IPS DF 19.7 (cell line): ENCODE results near the gene TDRD3.
A peak's percentile ranks its signal among the peaks of the same experiment; 100 is the strongest.
"Not testable (repeated sequence)": the region's sequence is repeated elsewhere in the genome, so short reads cannot be mapped to it uniquely, and the experiment has no call there.

Source experiments
- DNase-seq: peaks from one replicate; pipeline ENCODE4 v3.0.0-alpha.2; 2013; ENCODE audit warnings: low read depth, low spot score

TDRD3 gene

GRCh38 chr13:60396783-60397703, at the start of gene TDRD3:
Gene TDRD3, plus strand, starts transcription at chr13:60397220. Its CDS starts 145 bp downstream, at chr13:60397365.
- peak; percentile 76 for DNase-seq

DNA sequence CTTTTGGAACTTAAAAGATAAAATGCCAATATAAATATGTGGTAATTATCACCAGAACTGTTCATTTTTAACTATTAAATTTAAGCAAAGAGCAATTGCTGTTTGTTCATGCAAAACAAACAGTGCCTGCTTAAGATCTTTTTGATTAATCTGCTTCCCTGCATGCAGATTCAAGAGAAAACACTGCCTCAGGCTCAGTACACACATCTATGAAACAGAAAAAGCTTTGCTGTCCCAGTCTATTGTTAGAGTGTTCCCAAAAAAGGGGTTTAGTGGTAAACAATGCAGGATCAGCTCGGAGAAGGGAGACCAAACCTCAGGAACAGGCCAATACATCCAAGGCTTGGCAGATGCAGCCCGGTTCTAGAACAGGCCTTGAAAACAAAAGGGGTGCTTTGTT, 49.3 kb upstream of the TDRD3 start:
- no peak for DNase-seq

DNA sequence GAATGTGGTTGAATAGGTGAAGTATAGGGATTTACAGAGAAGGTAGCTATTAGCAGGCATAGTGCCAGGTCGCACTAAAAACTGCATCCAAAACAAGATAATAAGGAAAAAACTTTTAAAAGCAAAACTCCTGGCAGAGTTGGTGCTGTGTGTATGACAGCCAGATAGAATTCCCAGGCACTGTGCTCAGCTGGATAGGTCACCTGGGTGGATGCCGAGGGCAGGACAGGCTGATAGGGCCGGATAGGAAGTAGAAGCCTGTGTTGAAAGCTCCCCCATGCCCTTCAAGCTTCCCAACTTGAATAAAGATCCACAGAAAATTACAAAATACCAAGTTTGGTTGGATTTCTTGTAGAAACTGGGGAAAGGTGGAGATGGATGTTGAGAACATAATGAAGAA, 48.9 kb upstream of the TDRD3 start:
- no peak for DNase-seq

DNA sequence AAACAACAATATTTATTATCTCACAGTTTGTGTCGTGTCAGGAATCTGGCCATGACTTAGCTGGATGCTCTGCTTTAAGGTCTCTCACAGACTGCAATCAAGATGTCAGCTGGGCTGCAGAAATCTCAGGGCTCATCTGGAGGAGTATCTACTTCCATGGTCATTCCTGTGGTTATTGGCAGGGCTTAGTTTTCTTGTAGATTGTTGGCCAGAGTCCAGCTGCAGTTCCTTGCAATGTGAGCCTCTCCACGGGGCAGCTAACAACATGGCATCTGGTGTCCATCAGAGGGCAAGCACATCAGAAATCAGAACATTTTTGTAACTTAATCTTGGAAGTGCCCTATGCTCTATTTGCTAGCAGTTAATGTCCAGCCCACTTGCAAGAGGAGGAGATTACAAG, 45.7 kb upstream of the TDRD3 start:
- no peak for DNase-seq

GRCh38 chr13:60351855-60352615, 45.0 kb upstream of the TDRD3 start:
- no peak for DNase-seq

GRCh38 chr13:60352644-60353043, 44.4 kb upstream of the TDRD3 start:
- DNase-seq = no peak

DNA sequence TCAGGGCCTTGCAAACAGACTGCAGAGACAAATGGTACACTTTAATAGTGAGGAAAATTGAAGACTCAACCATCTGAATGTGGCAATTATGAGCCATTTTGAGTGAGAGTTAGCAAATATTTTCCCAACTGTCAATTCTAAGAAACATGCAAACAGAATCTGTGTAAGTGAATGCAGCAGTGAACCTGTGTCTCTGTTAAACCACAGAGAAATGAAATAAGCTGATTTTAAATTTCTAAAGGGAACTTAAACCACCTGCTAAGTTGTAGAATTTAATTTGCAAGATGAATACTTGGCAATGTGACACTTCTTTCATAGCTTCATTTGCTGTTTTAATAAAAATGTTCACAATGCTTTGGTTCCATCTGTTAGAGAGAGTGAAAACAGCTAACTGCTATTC, 42.0 kb upstream of the TDRD3 start:
- no peak for DNase-seq

GRCh38 chr13:60356970-60357369, 40.0 kb upstream of the TDRD3 start:
- no peak for DNase-seq

DNA sequence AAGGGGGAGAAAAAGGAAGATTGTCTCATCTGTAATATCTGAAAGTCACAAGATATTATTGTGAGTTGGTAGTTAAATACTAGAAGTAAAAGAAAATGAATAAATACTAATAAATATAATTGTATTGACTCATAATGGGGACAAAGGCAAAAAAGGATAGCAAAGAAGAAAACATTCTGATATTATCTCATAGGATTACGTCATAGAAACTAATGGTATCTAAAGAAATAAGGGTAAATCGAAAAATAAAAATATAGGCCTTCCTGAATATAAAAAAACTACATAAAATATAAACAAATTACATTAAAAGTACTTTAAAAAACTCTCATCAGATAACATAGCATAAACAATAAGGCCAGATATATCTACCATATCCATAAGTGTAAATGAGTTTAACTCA, 38.6 kb upstream of the TDRD3 start:
- no peak for DNase-seq

GRCh38 chr13:60363288-60363687, 33.7 kb upstream of the TDRD3 start:
- no peak for DNase-seq

GRCh38 chr13:60369242-60369641, 27.8 kb upstream of the TDRD3 start:
- no peak for DNase-seq

- no peak for DNase-seq
Observed at GRCh38 chr13:60370343-60370742, 26.7 kb upstream of the TDRD3 start.

DNA sequence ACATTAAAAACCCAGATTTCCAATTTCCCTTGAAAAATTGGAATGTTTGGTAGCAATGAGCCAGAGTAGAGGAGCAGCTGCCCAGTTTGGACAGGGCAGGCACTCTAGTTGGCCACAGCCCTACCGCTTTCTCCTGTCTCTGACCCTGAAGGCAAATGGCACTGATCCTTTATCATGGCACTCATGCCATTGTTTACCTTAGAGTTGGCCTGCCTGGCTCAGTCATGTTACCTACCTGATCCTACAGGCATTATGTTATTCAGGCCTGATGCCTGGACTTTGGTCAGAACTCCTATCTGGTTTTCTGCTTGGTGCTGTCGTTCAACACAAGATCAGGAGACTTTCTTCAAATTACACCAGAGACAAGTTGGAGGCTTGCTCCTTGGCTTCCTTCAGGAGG, 24.9 kb upstream of the TDRD3 start:
- DNase-seq = no peak

- not testable (repeated sequence) for DNase-seq
Observed at GRCh38 chr13:60379282-60379681, 17.7 kb upstream of the TDRD3 start.

DNA sequence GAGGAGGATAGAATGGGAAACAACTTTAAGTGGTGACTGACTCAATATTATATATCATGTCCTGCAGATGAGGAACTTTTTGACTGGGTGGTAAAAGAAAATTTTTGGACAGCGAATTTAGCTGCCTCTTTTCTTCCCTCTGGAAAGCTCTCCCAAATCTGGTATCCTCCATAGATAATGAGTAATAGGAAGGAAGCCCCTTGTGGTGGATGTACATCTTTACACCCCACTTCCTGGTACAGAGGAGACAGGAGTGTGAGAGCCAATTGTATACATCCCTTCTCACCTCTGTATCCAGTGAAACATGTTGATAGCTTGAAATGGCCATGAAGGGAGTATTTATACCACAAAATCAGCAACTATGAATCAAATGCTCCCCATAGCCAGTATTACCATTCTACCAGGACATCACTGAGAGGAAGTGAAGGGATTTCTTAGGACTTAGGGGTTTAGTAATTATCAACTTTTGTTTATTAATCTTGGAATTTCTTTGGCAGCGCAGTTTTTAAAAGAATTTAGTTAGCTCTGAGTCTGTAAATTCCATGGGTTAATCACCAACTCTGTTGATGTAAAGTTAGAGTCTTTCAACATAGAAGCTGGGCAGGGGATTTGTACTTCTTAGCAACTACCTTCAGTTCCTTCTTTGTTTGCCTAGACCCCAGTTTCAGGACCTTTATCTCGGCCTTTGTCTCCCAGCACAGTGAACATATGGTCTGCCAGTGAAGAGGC, 17.0 kb upstream of the TDRD3 start:
- no peak for DNase-seq

DNA sequence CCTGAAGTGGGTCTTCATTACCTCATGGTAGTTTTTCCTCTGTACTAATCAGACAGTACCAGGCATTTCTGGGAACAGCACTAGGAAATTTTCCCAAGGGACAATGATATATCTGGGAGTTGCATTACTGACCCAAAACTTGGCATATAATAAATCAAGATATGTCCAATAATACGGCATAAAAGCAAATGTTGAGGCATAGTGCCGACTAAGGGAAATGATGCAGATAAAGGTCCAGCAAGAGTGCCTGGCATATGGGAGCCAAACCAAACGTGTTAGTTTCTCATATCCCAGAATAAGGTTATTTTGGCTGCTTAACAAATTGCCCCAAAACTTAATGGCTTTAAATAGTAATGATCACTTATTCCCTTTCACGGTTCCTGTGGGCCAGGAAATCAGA, 12.1 kb upstream of the TDRD3 start:
- no peak for DNase-seq

GRCh38 chr13:60386250-60386649, 10.8 kb upstream of the TDRD3 start:
- DNase-seq = no peak

GRCh38 chr13:60392131-60392530, 4.9 kb upstream of the TDRD3 start:
- no peak for DNase-seq

GRCh38 chr13:60395971-60396782, 843 bp upstream of the TDRD3 start:
- DNase-seq = peak; percentile 82

- DNase-seq = no peak
Observed at GRCh38 chr13:60397704-60398378, 821 bp downstream of the TDRD3 start.
